HepG2 (cell line): Measurements from ENCODE around the gene INAFM2. TPM values are rescaled to one million over a fixed set of nuclear protein-coding genes. Genes with fewer than 3 reads are reported as not detected.
A peak's percentile ranks its signal among the peaks of the same experiment; 100 is the strongest.

Experiments used
- ATAC-seq: fragments of 200-7000 bp; cut with Tn5 transposase; 3 replicates; pipeline ENCODE4 v1.9.1; 2020; ENCODE audit warnings: mild to moderate bottlenecking, moderate library complexity
- BruUV-seq: library from RNA; stranded (reverse); fragments of 400-500 nt; replicated peaks from 2 replicates; lab custom pipeline; 2021; lab: Mats Ljungman, UMichigan
- CTCF ChIA-PET: fragments of 300-600 bp; formaldehyde crosslinking; extraction: SDS; loops from one replicate; lab custom pipeline; 2021; ENCODE audit warnings: low total read pairs, inconsistent platforms, low intra/inter-chr PET ratio; lab: Yijun Ruan, JAX
- POLR2A ChIA-PET: fragments of 350-600 bp; sonication (Branson Sonifier 250); formaldehyde crosslinking; loops from one replicate; lab custom pipeline; 2020; ENCODE audit warnings: antibody characterized with exemption, inconsistent platforms; lab: Yijun Ruan, JAX
- DNase-seq: peaks from one replicate; pipeline ENCODE4 v3.0.0-alpha.2; 2015; ENCODE audit warnings: low spot score
- FAIRE-seq: peaks from 3 replicates; lab custom pipeline; 2011; peaks lifted over from hg19 to GRCh38; lab: Jason Lieb, UNC
- H2AFZ ChIP-seq: one replicate; pipeline ENCODE4 v1.6.1; 2011; ENCODE audit warnings: low read length, inconsistent platforms
- H3K27ac ChIP-seq: fragments of 300-600 bp; 3 replicates; pipeline ENCODE4 v1.8.0; 2011; ENCODE audit warnings: mixed run types, mild to moderate bottlenecking, mixed read lengths, low read length, inconsistent platforms; ENCODE audit not compliant: insufficient read depth; ENCODE audit errors: extremely low read length
- H3K27me3 ChIP-seq, 2 experiments: fragments of 200-600 bp in 1 of 2; 2 replicates in 1 of 2; 3 replicates in 1 of 2; pipeline versions ENCODE4 v1.6.0 to v1.8.0; 2011; ENCODE audit warnings: low read length in 2 of 2, mild to moderate bottlenecking in 2 of 2, moderate library complexity in 2 of 2, inconsistent platforms in 1 of 2; ENCODE audit not compliant: insufficient read depth in 2 of 2, control insufficient read depth in 1 of 2
- H3K36me3 ChIP-seq, 2 experiments: fragments of 200-600 bp in 1 of 2; replicated peaks in 1 of 2; 2 replicates in 1 of 2; 3 replicates in 1 of 2; pipeline versions ENCODE4 v1.5.1 to v1.8.0; 2011; ENCODE audit warnings: low read length in 2 of 2, inconsistent platforms in 1 of 2; ENCODE audit not compliant: insufficient read depth in 2 of 2, control insufficient read depth in 1 of 2
- H3K4me1 ChIP-seq: 2 replicates; pipeline ENCODE4 v1.5.1; 2012; ENCODE audit warnings: low read length, inconsistent platforms; ENCODE audit not compliant: insufficient read depth
- H3K4me2 ChIP-seq: 2 replicates; pipeline ENCODE4 v1.6.0; 2011; ENCODE audit warnings: low read depth, low read length, inconsistent platforms
- H3K4me3 ChIP-seq, 3 experiments: fragments of 200-600 bp in 1 of 3; sonication (generic), shearing (Covaris generic) in 1 of 3; replicated peaks in 1 of 3; 2 replicates each; pipeline ENCODE4 v1.5.1; 2011 to 2016; ENCODE audit warnings: low read length in 3 of 3, inconsistent platforms in 2 of 3, low read depth in 2 of 3, mild to moderate bottlenecking in 2 of 3, control low read depth in 1 of 3, mixed read lengths in 1 of 3; ENCODE audit not compliant: insufficient read depth in 1 of 3
- H3K79me2 ChIP-seq: one replicate; pipeline ENCODE4 v1.6.1; 2011; ENCODE audit warnings: low read length, inconsistent platforms; ENCODE audit not compliant: insufficient read depth
- H3K9ac ChIP-seq: 2 replicates; pipeline ENCODE4 v1.6.0; 2011; ENCODE audit warnings: mild to moderate bottlenecking, low read depth, low read length, inconsistent platforms; ENCODE audit not compliant: insufficient read depth
- H3K9me3 ChIP-seq: 2 replicates; pipeline ENCODE4 v1.5.1; 2012; ENCODE audit warnings: mild to moderate bottlenecking, low read length
- H4K20me1 ChIP-seq: 2 replicates; pipeline ENCODE4 v1.6.0; 2011; ENCODE audit warnings: inconsistent platforms, mild to moderate bottlenecking, low read length, moderate library complexity; ENCODE audit not compliant: insufficient read depth
- ATF7 ChIP-seq, 2 experiments: fragments of 450-650 bp in 1 of 2; sonication (generic) in 1 of 2; formaldehyde crosslinking in 1 of 2; IDR thresholded peaks; 2 replicates each; pipeline versions ENCODE4 v1.4.0 to v1.6.1; 2016 to 2020; ENCODE audit warnings: antibody characterized with exemption in 1 of 2, mild to moderate bottlenecking in 1 of 2, missing genetic modification reagents in 1 of 2
- CREB1 ChIP-seq, 2 experiments: fragments of 450-650 bp in 1 of 2; IDR thresholded peaks; 2 replicates each; pipeline ENCODE4 v1.6.1; 2016 to 2017; ENCODE audit warnings: control low read depth in 1 of 2, mild to moderate bottlenecking in 1 of 2, missing compliant biosample characterization in 1 of 2, missing genetic modification characterization in 1 of 2
- DNMT3B ChIP-seq: conservative IDR thresholded peaks from 2 replicates; pipeline ENCODE4 v1.6.1; 2016; ENCODE audit warnings: missing biosample characterization, control low read depth
- MEIS1 ChIP-seq: sonication (generic); formaldehyde crosslinking; IDR thresholded peaks from 2 replicates; pipeline ENCODE4 v1.9.0; 2021; ENCODE audit warnings: mild to moderate bottlenecking, missing genetic modification reagents, moderate library complexity, borderline replicate concordance
- NFYB ChIP-seq: sonication (generic); formaldehyde crosslinking; IDR thresholded peaks from 2 replicates; pipeline ENCODE4 v1.4.0; 2020; ENCODE audit warnings: missing genetic modification reagents
- TCF12 ChIP-seq, 2 experiments: fragments of 450-650 bp in 1 of 2; sonication (generic) in 1 of 2; formaldehyde crosslinking in 1 of 2; IDR thresholded peaks; 2 replicates each; pipeline versions ENCODE4 v1.6.1 to v1.8.0; 2017 to 2022; ENCODE audit warnings: antibody characterized with exemption in 1 of 2, mild to moderate bottlenecking in 1 of 2, missing genetic modification reagents in 1 of 2, moderate library complexity in 1 of 2
- ZNF225 ChIP-seq: sonication (generic); formaldehyde crosslinking; IDR thresholded peaks from 2 replicates; pipeline ENCODE4 v1.4.0; 2020; ENCODE audit warnings: mild to moderate bottlenecking, missing genetic modification reagents
- ZNF282 ChIP-seq: fragments of 450-650 bp; IDR thresholded peaks from 2 replicates; pipeline ENCODE4 v1.6.1; 2018; ENCODE audit not compliant: partially characterized antibody
- ZNF496 ChIP-seq: sonication (generic); formaldehyde crosslinking; IDR thresholded peaks from 2 replicates; pipeline ENCODE4 v1.8.1; 2023; ENCODE audit warnings: mild to moderate bottlenecking, moderate library complexity, missing genetic modification reagents; ENCODE audit not compliant: insufficient replicate concordance
- ZNF709 ChIP-seq: sonication (generic); formaldehyde crosslinking; IDR thresholded peaks from 2 replicates; pipeline ENCODE4 v1.5.0; 2020; ENCODE audit warnings: mild to moderate bottlenecking, missing genetic modification reagents
- ZNF749 ChIP-seq: sonication (generic); formaldehyde crosslinking; IDR thresholded peaks from 2 replicates; pipeline ENCODE4 v1.8.0; 2022; ENCODE audit warnings: mild to moderate bottlenecking, missing genetic modification reagents, moderate library complexity, borderline replicate concordance
- ZSCAN12 ChIP-seq: sonication (generic); formaldehyde crosslinking; IDR thresholded peaks from 2 replicates; pipeline ENCODE4 v1.9.0; 2021; ENCODE audit warnings: mild to moderate bottlenecking, missing genetic modification reagents
- WGBS: methylation state at CpG from one replicate; pipeline ENCODE4 v1.1.6; 2017; ENCODE audit warnings: low lambda C conversion rate; 5-methylcytosine and 5-hydroxymethylcytosine counted together
- in situ Hi-C: cut with HindIII; loops from 2 replicates; pipeline ENCODE4 v1.10.0; 2017; ENCODE audit warnings: low pct_unique_long_range_greater_than_20kb; ENCODE audit not compliant: extremely low pct_ligation_motif_present
- intact Hi-C: fragments of 100-400 bp; cut with micrococcal nuclease; formaldehyde crosslinking; loops from one replicate; pipeline ENCODE4 v1.10.0; 2022; ENCODE audit not compliant: unreplicated experiment
- polyA plus RNA-seq, 8 experiments: library from polyadenylated mRNA; depleted of rRNA in 3 of 8; stranded (reverse) in 7 of 8; unstranded in 1 of 8; fragments of >200 nt; fragmentation: Illumina TruSeq in 4 of 8; extraction: Trizol in 4 of 8; gene quantifications; 2 replicates each; pipeline versions ENCODE4 v1.2.1 to v1.2.3, GENCODE V29; 2011 to 2016; ENCODE audit warnings: low read depth in 4 of 8, missing spikeins in 1 of 8, mixed read lengths in 1 of 8; ENCODE audit not compliant: insufficient read depth in 1 of 8
- total RNA-seq, 5 experiments: library from RNA; depleted of rRNA; stranded (reverse); fragments of >200 nt; fragmentation: Illumina TruSeq; extraction: Trizol; gene quantifications; 2 replicates each; pipeline ENCODE4 v1.2.3, GENCODE V29; 2016; ENCODE audit warnings: low read depth in 1 of 5
- TF ChIP-seq, protein P1 (sequence below): sonication (generic); formaldehyde crosslinking; IDR thresholded peaks from 2 replicates; pipeline ENCODE4 v1.4.0; 2020; ENCODE audit warnings: missing genetic modification reagents
- TF ChIP-seq, protein P2 (sequence below): IDR thresholded peaks from 2 replicates; pipeline ENCODE4 v1.4.0; 2020; ENCODE audit warnings: mild to moderate bottlenecking, missing genetic modification reagents

Gene INAFM2
- total and polyA plus RNA-seq, 2 of the 13 experiments (the other 11 are each of a cell fraction or from before 2014, with no cell fraction given): 5.5 to 6.5 TPM

DNA sequence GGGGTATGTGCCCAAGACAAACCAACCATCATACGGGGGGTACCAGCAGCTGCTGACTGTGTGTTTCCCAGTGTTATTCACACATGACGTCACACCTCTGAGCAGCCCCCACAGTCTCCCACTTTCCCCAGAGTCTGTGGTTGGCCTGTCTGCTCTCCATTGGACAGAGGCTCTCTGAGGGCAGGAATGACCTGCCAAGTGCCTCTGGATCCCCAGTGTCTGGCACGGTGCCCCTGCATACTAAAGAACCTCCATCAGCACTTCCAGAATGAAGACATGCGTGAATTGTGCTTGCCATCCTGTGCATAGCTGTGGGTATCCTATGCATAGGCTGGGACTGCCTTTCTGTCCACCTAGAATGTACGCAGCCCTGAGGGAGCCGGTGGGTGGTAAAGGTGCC, 20.7 kb downstream of the INAFM2 start:
- intact Hi-C loops (loop anchor here (1.0 kb wide), 1 partner anchor 78 kb away; no protein-coding TSS in a partner anchor), in situ Hi-C loops (no loop called here)
- H3K4me2 ChIP-seq: no peak overlapping the region
- no peak overlapping the region for H3K27ac ChIP-seq
- H3K9me3 ChIP-seq: no peaks in the 10 kb centered on the region
- ATAC-seq (no peak), DNase-seq (no peak), FAIRE-seq (no peak)
- H3K4me3 ChIP-seq: no peak overlapping the region
- no peak overlapping the region for H3K9ac ChIP-seq
- 20% methylated on average over 3 of the region's 6 CpGs for WGBS
- no peak overlapping the region for H2AFZ ChIP-seq
- no peaks in the 10 kb centered on the region for H3K79me2 ChIP-seq
- no peaks in the 10 kb centered on the region for H4K20me1 ChIP-seq
- H3K36me3 ChIP-seq: no peaks in the 10 kb centered on the region
- peaks cover 83% of the 10 kb centered on the region for H3K4me1 ChIP-seq
- no peaks in the 10 kb centered on the region; a peak in 1 of 5 replicates for H3K27me3 ChIP-seq
- no TSS peak for BruUV-seq
- ChIA-PET POLR2A (interaction anchor here (2.1 kb wide), 1 partner anchor 21 kb away, joined by 5 read pairs; the partner anchor contains the start of gene INAFM2), CTCF (interaction anchor here (1.3 to 1.9 kb wide), 3 partner anchors 10 to 78 kb away, joined by 5 to 11 read pairs (median 7); no protein-coding TSS in a partner anchor)
- TF ChIP-seq TCF12 (IDR thresholded peaks at IDR 0.05) (no peak), TCF12 (CRISPR knock-in tag; IDR thresholded peaks at IDR 0.05) (no peak), MEIS1 (no peak), ZNF282 (no peak), ZNF225 (CRISPR knock-in tag) (no peak), ZSCAN12 (no peak), CREB1 (IDR thresholded peaks at IDR 0.05) (peak; percentile 91), CREB1 (CRISPR knock-in tag; IDR thresholded peaks at IDR 0.05) (no peak), DNMT3B (CRISPR knock-in tag) (no peak), ATF7 (IDR thresholded peaks at IDR 0.05) (peak; percentile 78), ATF7 (CRISPR knock-in tag; IDR thresholded peaks at IDR 0.05) (no peak), ZNF749 (CRISPR knock-in tag) (no peak), ZNF709 (no peak), ZNF496 (CRISPR knock-in tag) (no peak), NFYB (no peak)
- TF ChIP-seq, protein P1, sequence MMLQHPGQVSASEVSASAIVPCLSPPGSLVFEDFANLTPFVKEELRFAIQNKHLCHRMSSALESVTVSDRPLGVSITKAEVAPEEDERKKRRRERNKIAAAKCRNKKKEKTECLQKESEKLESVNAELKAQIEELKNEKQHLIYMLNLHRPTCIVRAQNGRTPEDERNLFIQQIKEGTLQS: no peak
- TF ChIP-seq, protein P2, sequence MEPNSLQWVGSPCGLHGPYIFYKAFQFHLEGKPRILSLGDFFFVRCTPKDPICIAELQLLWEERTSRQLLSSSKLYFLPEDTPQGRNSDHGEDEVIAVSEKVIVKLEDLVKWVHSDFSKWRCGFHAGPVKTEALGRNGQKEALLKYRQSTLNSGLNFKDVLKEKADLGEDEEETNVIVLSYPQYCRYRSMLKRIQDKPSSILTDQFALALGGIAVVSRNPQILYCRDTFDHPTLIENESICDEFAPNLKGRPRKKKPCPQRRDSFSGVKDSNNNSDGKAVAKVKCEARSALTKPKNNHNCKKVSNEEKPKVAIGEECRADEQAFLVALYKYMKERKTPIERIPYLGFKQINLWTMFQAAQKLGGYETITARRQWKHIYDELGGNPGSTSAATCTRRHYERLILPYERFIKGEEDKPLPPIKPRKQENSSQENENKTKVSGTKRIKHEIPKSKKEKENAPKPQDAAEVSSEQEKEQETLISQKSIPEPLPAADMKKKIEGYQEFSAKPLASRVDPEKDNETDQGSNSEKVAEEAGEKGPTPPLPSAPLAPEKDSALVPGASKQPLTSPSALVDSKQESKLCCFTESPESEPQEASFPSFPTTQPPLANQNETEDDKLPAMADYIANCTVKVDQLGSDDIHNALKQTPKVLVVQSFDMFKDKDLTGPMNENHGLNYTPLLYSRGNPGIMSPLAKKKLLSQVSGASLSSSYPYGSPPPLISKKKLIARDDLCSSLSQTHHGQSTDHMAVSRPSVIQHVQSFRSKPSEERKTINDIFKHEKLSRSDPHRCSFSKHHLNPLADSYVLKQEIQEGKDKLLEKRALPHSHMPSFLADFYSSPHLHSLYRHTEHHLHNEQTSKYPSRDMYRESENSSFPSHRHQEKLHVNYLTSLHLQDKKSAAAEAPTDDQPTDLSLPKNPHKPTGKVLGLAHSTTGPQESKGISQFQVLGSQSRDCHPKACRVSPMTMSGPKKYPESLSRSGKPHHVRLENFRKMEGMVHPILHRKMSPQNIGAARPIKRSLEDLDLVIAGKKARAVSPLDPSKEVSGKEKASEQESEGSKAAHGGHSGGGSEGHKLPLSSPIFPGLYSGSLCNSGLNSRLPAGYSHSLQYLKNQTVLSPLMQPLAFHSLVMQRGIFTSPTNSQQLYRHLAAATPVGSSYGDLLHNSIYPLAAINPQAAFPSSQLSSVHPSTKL (CRISPR knock-in tag): no peak
